RWPE1 (cell line): Measurements from ENCODE around the gene SLC19A3.
"Not testable (repeated sequence)": the region's sequence is repeated elsewhere in the genome, so short reads cannot be mapped to it uniquely, and the experiment has no call there.

ENCODE experiments used
- CTCF ChIA-PET: fragments of 350-600 bp; sonication (Branson Sonifier 250); formaldehyde crosslinking; extraction: SDS; loops from one replicate; lab custom pipeline; 2021; lab: Yijun Ruan, JAX
- POLR2A ChIA-PET: fragments of 400-600 bp; formaldehyde crosslinking; extraction: SDS; loops from one replicate; lab custom pipeline; 2020; ENCODE audit warnings: antibody characterized with exemption; ENCODE audit not compliant: low non-redundant PET; lab: Yijun Ruan, JAX
- DNase-seq: peaks from one replicate; pipeline ENCODE4 v3.0.0; 2012; ENCODE audit warnings: low spot score
- H3K27ac ChIP-seq: fragments of 450-650 bp; 2 replicates; pipeline ENCODE4 v1.5.1; 2017
- CTCF ChIP-seq: fragments of 450-650 bp; conservative IDR thresholded peaks from 2 replicates; pipeline ENCODE4 v1.5.1; 2017; ENCODE audit warnings: low read depth, mild to moderate bottlenecking

SLC19A3 gene

GRCh38 chr2:227748079-227748478 is 30.3 kb upstream of the SLC19A3 start:
- TF ChIP-seq CTCF = no peak
- ChIA-PET POLR2A (no interaction called here), CTCF (no interaction called here)
- H3K27ac ChIP-seq = no peak overlapping the region
- DNase-seq = no peak

DNA sequence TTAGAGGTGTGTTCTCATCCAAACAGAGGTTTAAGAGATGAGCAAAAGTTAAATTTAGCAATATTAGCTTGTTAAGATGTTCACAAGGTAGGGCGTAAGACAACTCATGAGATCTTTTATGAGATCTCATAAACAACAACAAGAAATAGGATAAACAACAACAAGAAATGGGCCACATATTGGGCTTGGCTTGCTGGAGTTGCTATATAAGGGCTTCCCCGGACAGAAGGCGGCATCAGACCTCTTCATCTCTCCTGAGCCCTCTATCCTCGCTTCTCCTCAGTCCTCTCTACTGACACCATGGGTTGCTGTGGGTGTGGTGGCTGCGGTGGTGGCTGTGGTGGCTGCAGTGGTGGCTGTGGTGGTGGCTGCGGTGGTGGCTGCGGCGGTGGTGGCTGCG is 27.8 kb upstream of the SLC19A3 start, which contains the start of gene SCYGR8:
Gene SCYGR8, plus strand, starts transcription at position 301 of the 400 bp plus-strand sequence. Its CDS starts 0 bp downstream, at position 301.
- TF ChIP-seq CTCF = no peak
- POLR2A ChIA-PET = no interaction called here
- DNase-seq = no peak
- H3K27ac ChIP-seq = no peak within 1 kb of the TSS
- CTCF ChIA-PET = no interaction called here

DNA sequence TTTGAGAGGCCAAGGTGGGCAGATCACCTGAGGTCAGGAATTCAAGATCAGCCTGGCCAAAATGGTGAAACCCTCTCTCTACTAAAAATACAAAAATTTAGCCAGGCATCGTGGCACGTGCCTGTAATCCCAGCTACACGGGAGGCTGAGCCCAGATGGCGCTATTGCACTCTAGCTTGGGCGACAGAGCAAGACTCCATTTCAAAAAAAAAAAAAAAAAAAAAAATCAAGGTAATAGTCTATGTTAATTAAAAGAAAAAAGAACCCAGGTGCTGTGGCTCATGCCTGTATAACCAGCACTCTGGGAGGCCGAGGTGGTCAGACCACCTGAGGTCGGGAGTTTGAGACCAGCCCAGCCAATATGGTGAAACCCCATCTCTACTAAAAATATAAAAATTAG is 22.9 kb upstream of the SLC19A3 start:
- DNase-seq, POLR2A ChIA-PET, H3K27ac ChIP-seq: not testable (repeated sequence)
- CTCF ChIA-PET = interaction anchor here (0.6 to 0.7 kb wide), 4 partner anchors 44 to 395 kb away, joined by 3 to 4 read pairs (median 3); no protein-coding TSS in a partner anchor

- H3K27ac ChIP-seq = no peak overlapping the region
- POLR2A ChIA-PET = no interaction called here
- no peak for DNase-seq
- TF ChIP-seq CTCF = no peak
- CTCF ChIA-PET = no interaction called here
These were observed 21.5 kb upstream of the SLC19A3 start for GRCh38 chr2:227739351-227739750.

DNA sequence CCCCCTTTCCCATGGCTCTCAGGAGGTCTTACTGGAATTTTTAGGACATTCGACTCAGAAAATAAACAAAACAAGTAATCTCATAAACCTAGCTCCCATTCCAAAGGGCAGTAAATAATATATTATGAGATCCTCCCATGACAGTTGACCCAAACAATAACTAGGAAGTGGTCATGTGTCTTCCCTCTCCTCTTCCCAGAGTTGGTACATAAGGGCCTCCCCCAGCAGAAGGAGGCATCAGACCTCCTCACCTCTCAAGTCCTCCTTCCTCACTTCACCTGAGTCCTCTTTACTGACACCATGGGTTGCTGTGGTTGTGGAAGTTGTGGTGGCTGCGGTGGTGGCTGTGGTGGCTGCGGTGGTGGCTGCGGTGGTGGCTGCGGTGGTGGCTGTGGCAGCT is 10.2 kb upstream of the SLC19A3 start, which contains the start of gene SCYGR7:
Gene SCYGR7, plus strand, starts transcription at position 301 of the 400 bp plus-strand sequence. Its CDS starts 0 bp downstream, at position 301.
- DNase-seq = no peak
- no peak within 1 kb of the TSS for H3K27ac ChIP-seq
- CTCF ChIA-PET = no interaction called here
- no peak for TF ChIP-seq CTCF
- POLR2A ChIA-PET = no interaction called here

DNA sequence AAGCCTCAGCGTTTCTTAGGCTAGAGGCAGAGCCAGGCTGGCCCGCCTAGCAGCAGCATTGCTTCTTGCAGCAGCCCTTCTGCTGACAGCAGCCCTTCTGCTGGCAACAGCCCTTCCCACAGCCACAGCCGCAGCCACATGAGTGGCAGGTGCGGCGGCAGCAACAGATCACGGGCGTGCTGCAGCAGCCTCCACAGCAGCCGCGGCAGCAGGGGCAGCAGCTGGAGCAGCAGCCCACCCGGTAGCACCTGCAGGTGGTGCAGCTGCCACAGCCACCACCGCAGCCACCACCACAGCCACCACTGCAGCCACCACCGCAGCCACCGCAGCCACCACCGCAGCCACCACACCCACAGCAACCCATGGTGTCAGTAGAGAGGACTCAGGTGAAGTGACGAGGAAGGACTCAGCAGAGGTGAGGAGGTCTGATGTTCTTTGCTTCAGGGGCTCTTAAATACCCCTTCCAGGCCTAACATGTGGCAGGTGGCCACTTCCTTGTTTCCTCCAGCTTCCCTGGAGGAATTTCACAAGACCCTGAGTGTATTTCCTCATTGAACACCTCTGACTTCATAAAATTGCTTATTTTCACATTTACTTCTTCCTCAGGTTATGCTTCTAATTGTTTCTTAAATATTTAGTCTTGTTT is 6.7 kb upstream of the SLC19A3 start, which contains the start of gene SCYGR6:
Gene SCYGR6, minus strand, starts transcription at position 364 of the 646 bp plus-strand sequence. Its CDS starts 0 bp downstream, at position 364.
- H3K27ac ChIP-seq = no peak within 1 kb of the TSS
- no peak for TF ChIP-seq CTCF
- ChIA-PET CTCF (interaction anchor here (0.7 kb wide), 1 partner anchor 1862 kb away, joined by 3 read pairs; no protein-coding TSS in a partner anchor), POLR2A (no interaction called here)
- DNase-seq = no peak

GRCh38 chr2:227722821-227723220 is 5.0 kb upstream of the SLC19A3 start:
- DNase-seq, H3K27ac ChIP-seq, CTCF ChIA-PET, POLR2A ChIA-PET: not testable (repeated sequence)
